Measurements from ENCODE around the gene CTNNA1.

GRCh38 chr5:138805096-138805495, 51.9 kb downstream of the CTNNA1 start:
- TF ChIP-seq POLR2AphosphoS5 (IDR thresholded peaks at IDR 0.05; ENCODE audit: low read depth, low read length) (no peak), TAF1 (IDR thresholded peaks at IDR 0.05; ENCODE audit: borderline replicate concordance, low read depth, low read length) (no peak), POLR2A (IDR thresholded peaks at IDR 0.05; ENCODE audit: low read depth, low read length) (no peak)

Data from GM12892 (cell line).